ENCODE measurements around the gene TRAPPC3. TPM values are rescaled to one million over a fixed set of nuclear protein-coding genes. Genes with fewer than 3 reads are reported as not detected.

The TRAPPC3 gene
- total RNA-seq, 1 donor = 80.8 TPM

DNA sequence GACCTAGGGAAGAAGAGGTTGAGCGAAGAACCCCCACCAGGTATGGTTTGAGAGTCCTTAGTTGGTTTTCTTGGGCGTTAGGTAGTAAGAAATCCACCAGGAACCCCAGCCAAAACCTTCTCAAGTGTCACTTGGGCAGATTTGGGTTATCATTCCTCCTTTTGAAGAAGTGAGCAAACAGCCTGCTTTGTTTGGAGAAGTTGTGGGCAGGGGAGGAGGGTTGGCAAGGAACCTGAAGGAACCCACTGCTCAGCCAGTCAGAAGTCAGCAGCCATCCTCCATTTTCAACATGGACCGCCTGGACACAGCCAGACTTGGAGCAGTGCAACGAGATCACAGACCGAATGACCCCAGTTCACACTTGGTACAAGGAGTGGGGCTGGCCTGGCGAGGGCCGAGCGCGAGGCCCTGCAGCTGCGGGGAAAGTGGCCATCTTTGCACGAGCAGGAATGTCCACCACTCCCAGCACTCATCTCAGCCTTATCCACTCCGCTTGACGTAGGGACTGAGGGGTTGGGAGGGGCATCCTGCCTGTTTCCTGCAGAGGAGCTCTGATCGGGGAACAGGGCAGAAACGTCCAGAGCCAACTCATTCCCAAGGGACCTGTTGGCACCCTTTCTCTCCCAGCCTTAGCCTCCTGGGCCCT is 53.4 kb downstream of the TRAPPC3 start:
- no peak overlapping the region for H3K4me3 ChIP-seq (ENCODE audit: low read depth, low read length)
- peak; percentile 23 for DNase-seq (ENCODE audit: low read depth)
- TF ChIP-seq, protein P1, sequence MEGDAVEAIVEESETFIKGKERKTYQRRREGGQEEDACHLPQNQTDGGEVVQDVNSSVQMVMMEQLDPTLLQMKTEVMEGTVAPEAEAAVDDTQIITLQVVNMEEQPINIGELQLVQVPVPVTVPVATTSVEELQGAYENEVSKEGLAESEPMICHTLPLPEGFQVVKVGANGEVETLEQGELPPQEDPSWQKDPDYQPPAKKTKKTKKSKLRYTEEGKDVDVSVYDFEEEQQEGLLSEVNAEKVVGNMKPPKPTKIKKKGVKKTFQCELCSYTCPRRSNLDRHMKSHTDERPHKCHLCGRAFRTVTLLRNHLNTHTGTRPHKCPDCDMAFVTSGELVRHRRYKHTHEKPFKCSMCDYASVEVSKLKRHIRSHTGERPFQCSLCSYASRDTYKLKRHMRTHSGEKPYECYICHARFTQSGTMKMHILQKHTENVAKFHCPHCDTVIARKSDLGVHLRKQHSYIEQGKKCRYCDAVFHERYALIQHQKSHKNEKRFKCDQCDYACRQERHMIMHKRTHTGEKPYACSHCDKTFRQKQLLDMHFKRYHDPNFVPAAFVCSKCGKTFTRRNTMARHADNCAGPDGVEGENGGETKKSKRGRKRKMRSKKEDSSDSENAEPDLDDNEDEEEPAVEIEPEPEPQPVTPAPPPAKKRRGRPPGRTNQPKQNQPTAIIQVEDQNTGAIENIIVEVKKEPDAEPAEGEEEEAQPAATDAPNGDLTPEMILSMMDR (IDR thresholded peaks at IDR 0.05; ENCODE audit: insufficient read depth, low read length) = no peak

DNA sequence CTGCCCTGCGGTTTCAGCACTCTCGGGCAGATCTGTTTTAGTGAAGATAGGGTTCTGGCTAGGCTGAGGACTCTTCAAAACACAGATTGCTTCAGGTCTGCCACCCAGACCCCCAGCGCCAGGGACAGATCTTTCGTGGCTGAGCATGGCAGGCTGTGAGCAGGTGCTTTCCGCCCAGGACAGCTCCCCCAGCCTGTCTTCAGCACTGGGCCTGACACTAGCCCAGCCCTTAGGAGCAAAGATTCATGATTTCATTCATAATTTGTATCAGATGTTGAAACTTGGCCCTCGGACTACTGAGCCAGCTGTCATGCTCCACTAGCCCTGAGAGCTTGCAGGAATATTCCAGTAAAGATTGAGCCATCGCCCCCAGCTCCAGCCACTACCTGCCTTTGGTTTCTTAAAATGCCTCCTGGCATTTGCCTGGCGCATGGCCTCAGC is 54.6 kb downstream of the TRAPPC3 start:
- DNase-seq (ENCODE audit: low read depth) = peak; percentile 66
- TF ChIP-seq, protein P1 (IDR thresholded peaks at IDR 0.05; ENCODE audit: insufficient read depth, low read length) = no peak

DNA sequence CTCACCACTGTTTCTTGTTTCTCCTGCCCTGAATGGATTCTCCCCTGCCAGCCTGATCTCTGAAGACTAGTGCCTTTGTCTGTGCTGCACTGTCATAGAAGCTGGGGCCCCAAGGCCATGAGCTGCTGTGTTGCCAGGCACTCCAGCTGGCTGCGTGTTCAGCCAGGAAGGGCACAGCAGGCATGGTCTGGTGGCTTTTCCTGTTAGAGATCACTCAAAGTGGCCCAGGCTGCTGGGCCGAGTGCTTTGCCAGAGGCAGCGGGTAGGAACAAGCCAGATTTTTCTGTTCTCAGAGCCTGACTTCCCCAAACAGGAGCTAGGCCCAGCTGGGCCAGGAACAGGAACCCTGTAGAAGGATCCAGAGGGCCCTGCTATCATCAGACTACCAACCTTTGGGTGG is 55.4 kb downstream of the TRAPPC3 start:
- TF ChIP-seq, protein P1 (IDR thresholded peaks at IDR 0.05; ENCODE audit: insufficient read depth, low read length) = no peak
- no peak for DNase-seq (ENCODE audit: low read depth)

More for the DNA sequence above, 54.6 kb downstream of the TRAPPC3 start:
- no peak overlapping the region for H3K4me3 ChIP-seq (ENCODE audit: low read depth, low read length)

GRCh38 chr1:36093226-36093625 is 56.1 kb downstream of the TRAPPC3 start:
- H3K4me3 ChIP-seq (ENCODE audit: low read depth, low read length) = no peak overlapping the region
- TF ChIP-seq, protein P1 (IDR thresholded peaks at IDR 0.05; ENCODE audit: insufficient read depth, low read length) = no peak
- DNase-seq (ENCODE audit: low read depth) = no peak

More for the DNA sequence above, 55.4 kb downstream of the TRAPPC3 start:
- H3K4me3 ChIP-seq (ENCODE audit: low read depth, low read length) = no peak overlapping the region

DNA sequence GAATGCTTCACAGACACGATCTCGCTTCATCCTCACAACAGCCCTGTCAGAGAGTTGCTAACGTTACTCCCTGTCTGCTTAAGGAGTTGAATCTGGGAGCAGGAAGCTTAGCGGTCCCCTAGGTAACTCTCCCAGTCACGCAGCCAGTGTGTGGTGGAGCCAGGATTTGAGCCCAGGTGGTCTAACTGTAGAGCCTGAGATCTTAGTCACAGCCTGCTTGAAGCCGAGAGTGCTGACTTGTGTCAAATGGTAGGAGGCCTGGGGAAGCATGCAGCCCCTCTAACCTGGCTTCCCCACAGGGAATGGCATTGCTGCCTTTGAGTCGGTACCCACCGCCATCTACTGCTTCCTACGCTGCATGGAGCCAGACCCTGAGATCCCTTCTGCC is 56.5 kb downstream of the TRAPPC3 start:
- no peak for DNase-seq (ENCODE audit: low read depth)
- H3K4me3 ChIP-seq (ENCODE audit: low read depth, low read length) = no peak overlapping the region
- TF ChIP-seq, protein P1 (IDR thresholded peaks at IDR 0.05; ENCODE audit: insufficient read depth, low read length) = no peak

DNA sequence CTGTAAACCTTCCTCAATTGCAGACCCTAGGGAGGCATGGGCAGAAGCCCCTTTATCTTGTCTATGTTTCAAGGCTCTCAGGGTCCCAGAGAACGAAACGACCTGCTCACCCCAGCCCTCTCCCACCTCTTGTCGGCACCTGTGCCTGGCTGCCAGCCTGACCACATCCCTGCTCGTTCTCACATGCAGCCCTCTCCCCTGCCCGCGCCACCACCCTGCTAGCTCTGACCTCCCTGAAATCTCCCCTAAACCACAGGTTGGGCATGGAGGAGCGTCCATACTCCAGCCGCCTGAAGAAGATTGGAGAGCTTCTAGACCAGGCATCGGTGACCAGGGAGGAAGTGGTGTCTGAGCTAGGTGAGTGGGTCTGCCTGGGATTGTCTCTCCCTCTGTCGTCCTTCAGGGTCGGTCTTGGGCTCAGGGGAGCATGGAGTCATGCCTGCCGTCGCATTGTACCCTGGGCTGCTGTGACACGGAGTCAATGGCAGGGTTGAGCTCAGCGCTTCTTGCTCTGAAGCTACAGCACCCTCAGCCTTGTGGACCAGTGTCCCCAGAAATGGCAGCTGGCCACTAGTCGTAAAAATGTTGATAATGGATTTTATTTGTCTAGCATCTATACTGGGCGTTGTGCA is 57.0 kb downstream of the TRAPPC3 start:
- TF ChIP-seq, protein P1 (IDR thresholded peaks at IDR 0.05; ENCODE audit: insufficient read depth, low read length) = no peak

More for the DNA sequence above, 57.0 kb downstream of the TRAPPC3 start:
- no peak for DNase-seq (ENCODE audit: low read depth)
- no peak overlapping the region for H3K4me3 ChIP-seq (ENCODE audit: low read depth, low read length)

Data from fibroblast of the aortic adventitia (primary cell).